Suprapubic skin (tissue), 4 donors: ENCODE results near the gene NKAIN4.

Experiments
- EP300 ChIP-seq: sonication (generic); formaldehyde crosslinking; IDR thresholded peaks from one replicate; pipeline ENCODE4 v1.6.1; 2017; ENCODE audit warnings: antibody characterized with exemption
- POLR2A ChIP-seq, 2 donors: fragments of 450-650 bp; IDR thresholded peaks; one replicate each; pipeline ENCODE4 v1.6.1; 2017; ENCODE audit warnings: antibody characterized with exemption in 2 of 2, mild to moderate bottlenecking in 2 of 2, moderate library complexity in 2 of 2
- POLR2AphosphoS5 ChIP-seq, 3 donors: sonication (generic); formaldehyde crosslinking; IDR thresholded peaks; one replicate each; pipeline ENCODE4 v1.6.1; 2017; ENCODE audit warnings: antibody characterized with exemption in 3 of 3
- TF ChIP-seq, protein P1 (sequence below), 2 donors: fragments of 200-600 bp in 1 of 2; fragments of 450-650 bp in 1 of 2; sonication (generic) in 1 of 2; IDR thresholded peaks; one replicate each; pipeline ENCODE4 v1.5.1; 2016 to 2019; ENCODE audit warnings: antibody characterized with exemption in 2 of 2, mild to moderate bottlenecking in 1 of 2, moderate library complexity in 1 of 2

DNA sequence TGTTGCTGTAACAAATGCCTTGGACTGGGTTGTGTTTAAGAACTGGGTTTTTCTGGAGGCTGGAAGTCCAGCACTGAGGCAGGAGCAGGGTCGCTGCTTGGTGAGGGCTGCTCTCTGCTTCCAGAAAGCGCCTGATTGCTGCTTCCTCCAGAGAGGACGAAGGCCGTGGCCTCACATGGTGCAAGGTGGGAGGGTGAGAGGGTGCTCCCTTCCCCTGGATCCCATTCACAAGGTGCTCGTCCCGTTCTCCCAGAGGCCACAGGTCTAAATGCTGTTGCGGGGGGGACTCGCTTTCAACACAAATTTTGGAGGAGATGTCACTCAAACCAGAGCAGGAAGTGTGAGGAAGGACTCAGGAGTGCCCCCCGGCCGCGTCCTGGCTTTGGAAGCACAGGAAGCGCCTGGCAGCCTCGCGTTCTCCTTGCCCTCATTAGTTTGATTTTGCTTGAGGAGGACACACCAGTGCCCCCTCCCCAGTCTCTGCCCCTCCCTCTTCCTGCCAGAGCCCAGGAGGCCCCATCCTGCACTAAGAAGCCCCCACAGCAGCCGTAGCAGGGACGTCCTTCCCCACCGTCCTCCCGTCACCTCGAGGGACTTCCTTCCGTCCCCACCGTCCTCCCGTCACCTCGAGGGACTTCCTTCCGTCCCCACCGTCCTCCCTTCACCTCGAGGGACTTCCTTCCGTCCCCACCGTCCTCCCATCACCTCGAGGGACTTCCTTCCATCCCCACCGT, 7.7 kb upstream of the NKAIN4 start:
- no peak for TF ChIP-seq POLR2AphosphoS5 (IDR thresholded peaks at IDR 0.05)
- TF ChIP-seq POLR2A (IDR thresholded peaks at IDR 0.05): no peak
- TF ChIP-seq, protein P1, sequence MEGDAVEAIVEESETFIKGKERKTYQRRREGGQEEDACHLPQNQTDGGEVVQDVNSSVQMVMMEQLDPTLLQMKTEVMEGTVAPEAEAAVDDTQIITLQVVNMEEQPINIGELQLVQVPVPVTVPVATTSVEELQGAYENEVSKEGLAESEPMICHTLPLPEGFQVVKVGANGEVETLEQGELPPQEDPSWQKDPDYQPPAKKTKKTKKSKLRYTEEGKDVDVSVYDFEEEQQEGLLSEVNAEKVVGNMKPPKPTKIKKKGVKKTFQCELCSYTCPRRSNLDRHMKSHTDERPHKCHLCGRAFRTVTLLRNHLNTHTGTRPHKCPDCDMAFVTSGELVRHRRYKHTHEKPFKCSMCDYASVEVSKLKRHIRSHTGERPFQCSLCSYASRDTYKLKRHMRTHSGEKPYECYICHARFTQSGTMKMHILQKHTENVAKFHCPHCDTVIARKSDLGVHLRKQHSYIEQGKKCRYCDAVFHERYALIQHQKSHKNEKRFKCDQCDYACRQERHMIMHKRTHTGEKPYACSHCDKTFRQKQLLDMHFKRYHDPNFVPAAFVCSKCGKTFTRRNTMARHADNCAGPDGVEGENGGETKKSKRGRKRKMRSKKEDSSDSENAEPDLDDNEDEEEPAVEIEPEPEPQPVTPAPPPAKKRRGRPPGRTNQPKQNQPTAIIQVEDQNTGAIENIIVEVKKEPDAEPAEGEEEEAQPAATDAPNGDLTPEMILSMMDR (IDR thresholded peaks at IDR 0.05): no peak
- TF ChIP-seq EP300: no peak
